H1 (cell line): Measurements from ENCODE around the gene POLA2. TPM values are rescaled to one million over a fixed set of nuclear protein-coding genes. Genes with fewer than 3 reads are reported as not detected.
"Not testable (repeated sequence)": the region's sequence is repeated elsewhere in the genome, so short reads cannot be mapped to it uniquely, and the experiment has no call there.

ENCODE experiments used
- CTCF ChIA-PET: fragments of 300-600 bp; sonication (Branson Sonifier 250); formaldehyde crosslinking; loops from one replicate; lab custom pipeline; 2021; ENCODE audit not compliant: partially characterized antibody; lab: Charles Lee
- POLR2A ChIA-PET: fragments of 300-600 bp; sonication (Branson Sonifier 250); formaldehyde crosslinking; loops from one replicate; lab custom pipeline; 2021; ENCODE audit warnings: inconsistent platforms; ENCODE audit not compliant: partially characterized antibody; lab: Charles Lee
- DNase-seq, 2 experiments: peaks; one replicate each; pipeline versions ENCODE4 v3.0.0 to v3.0.0-alpha.2; 2010 to 2022; ENCODE audit warnings: low spot score in 2 of 2, low read depth in 1 of 2, mixed read lengths in 1 of 2
- FAIRE-seq: peaks from 2 replicates; lab custom pipeline; 2011; peaks lifted over from hg19 to GRCh38; lab: Jason Lieb, UNC
- H2AFZ ChIP-seq: 2 replicates; pipeline ENCODE4 v1.8.1; 2012; ENCODE audit warnings: low read length, inconsistent platforms
- H2AK5ac ChIP-seq: 2 replicates; pipeline ENCODE4 v1.6.1; 2013; ENCODE audit warnings: low read depth, low read length
- H2BK120ac ChIP-seq: replicated peaks from 2 replicates; pipeline ENCODE3; 2013; ENCODE audit warnings: low read depth, low read length, inconsistent platforms
- H2BK12ac ChIP-seq: 2 replicates; pipeline ENCODE4 v1.6.1; 2013; ENCODE audit warnings: low read depth, low read length
- H2BK15ac ChIP-seq: 2 replicates; pipeline ENCODE4 v1.6.1; 2013; ENCODE audit warnings: low read length
- H2BK20ac ChIP-seq: 2 replicates; pipeline ENCODE4 v1.6.1; 2013; ENCODE audit warnings: low read length
- H2BK5ac ChIP-seq: 2 replicates; pipeline ENCODE4 v1.6.1; 2013; ENCODE audit warnings: low read depth, low read length
- H3K14ac ChIP-seq: 2 replicates; pipeline ENCODE4 v1.6.1; 2013; ENCODE audit warnings: inconsistent platforms; ENCODE audit not compliant: insufficient read length
- H3K18ac ChIP-seq: 2 replicates; pipeline ENCODE4 v1.6.1; 2013; ENCODE audit warnings: low read length; ENCODE audit errors: extremely low read depth
- H3K23ac ChIP-seq: 2 replicates; pipeline ENCODE4 v1.6.1; 2013; ENCODE audit warnings: inconsistent platforms; ENCODE audit not compliant: insufficient read length
- H3K23me2 ChIP-seq: 2 replicates; pipeline ENCODE4 v1.6.1; 2013; ENCODE audit warnings: low read depth, low read length
- H3K27ac ChIP-seq: 2 replicates; pipeline ENCODE4 v1.6.1; 2011; ENCODE audit warnings: low read depth, low read length, inconsistent platforms
- H3K27me3 ChIP-seq, 4 experiments: replicated peaks in 1 of 4; 1 replicate in 1 of 4; 2 replicates in 3 of 4; pipeline versions ENCODE4 v1.6.1 to v1.8.1; 2011 to 2013; ENCODE audit warnings: low read length in 3 of 4, mild to moderate bottlenecking in 3 of 4, inconsistent platforms in 2 of 4, mixed read lengths in 2 of 4, moderate library complexity in 1 of 4; ENCODE audit not compliant: control insufficient read depth in 3 of 4, insufficient read depth in 3 of 4; ENCODE audit errors: extremely low read depth in 1 of 4
- H3K36me3 ChIP-seq, 4 experiments: 2 replicates each; pipeline versions ENCODE4 v1.6.1 to v1.8.1; 2011 to 2013; ENCODE audit warnings: mild to moderate bottlenecking in 4 of 4, low read length in 3 of 4, moderate library complexity in 2 of 4, control low read depth in 1 of 4, inconsistent platforms in 1 of 4; ENCODE audit not compliant: insufficient read depth in 4 of 4, control insufficient read depth in 2 of 4
- H3K4ac ChIP-seq: replicated peaks from 2 replicates; pipeline ENCODE3; 2013; ENCODE audit warnings: low read length, low read depth, mixed read lengths, inconsistent platforms; ENCODE audit not compliant: insufficient read length
- H3K4me1 ChIP-seq, 4 experiments: replicated peaks in 1 of 4; 1 replicate in 1 of 4; 2 replicates in 3 of 4; pipeline versions ENCODE4 v1.6.1 to v1.8.1; 2011 to 2013; ENCODE audit warnings: low read length in 3 of 4, inconsistent platforms in 2 of 4, mixed read lengths in 1 of 4; ENCODE audit not compliant: insufficient read depth in 4 of 4, control insufficient read depth in 3 of 4
- H3K4me2 ChIP-seq, 2 experiments: 2 replicates each; pipeline versions ENCODE4 v1.6.1 to v1.8.1; 2011 to 2013; ENCODE audit warnings: low read depth in 2 of 2, low read length in 2 of 2, control low read depth in 1 of 2, inconsistent platforms in 1 of 2, mild to moderate bottlenecking in 1 of 2; ENCODE audit not compliant: insufficient read depth in 1 of 2
- H3K4me3 ChIP-seq, 4 experiments: fragments of 200-600, 300-600 bp in 1 of 4; sonication (generic), shearing (Covaris generic), sonication (Bioruptor Twin) in 1 of 4; 2 replicates each; pipeline versions ENCODE4 v1.5.1 to v1.8.1; 2011 to 2016; ENCODE audit warnings: low read length in 4 of 4, low read depth in 3 of 4, control low read depth in 2 of 4, inconsistent platforms in 2 of 4, mild to moderate bottlenecking in 2 of 4, mixed read lengths in 1 of 4, moderate library complexity in 1 of 4; ENCODE audit not compliant: insufficient read depth in 2 of 4; ENCODE audit errors: extremely low read depth in 1 of 4
- H3K56ac ChIP-seq: replicated peaks from 2 replicates; pipeline ENCODE3; 2013; ENCODE audit warnings: low read depth, mild to moderate bottlenecking, mixed read lengths, low read length, inconsistent platforms; ENCODE audit not compliant: insufficient read length
- H3K79me1 ChIP-seq: 2 replicates; pipeline ENCODE4 v1.6.1; 2013; ENCODE audit warnings: low read depth, low read length, control low read depth
- H3K79me2 ChIP-seq, 2 experiments: 2 replicates each; pipeline versions ENCODE4 v1.6.1 to v1.8.1; 2012 to 2013; ENCODE audit warnings: low read length in 2 of 2, mild to moderate bottlenecking in 2 of 2, inconsistent platforms in 1 of 2; ENCODE audit not compliant: insufficient read depth in 2 of 2, control insufficient read depth in 1 of 2
- H3K9ac ChIP-seq, 4 experiments: replicated peaks in 1 of 4; 1 replicate in 1 of 4; 2 replicates in 3 of 4; pipeline versions ENCODE4 v1.6.1 to v1.8.1; 2011 to 2013; ENCODE audit warnings: low read depth in 3 of 4, low read length in 3 of 4, control low read depth in 2 of 4, mild to moderate bottlenecking in 2 of 4, moderate library complexity in 2 of 4, inconsistent platforms in 1 of 4; ENCODE audit errors: extremely low read depth in 1 of 4
- H3K9me3 ChIP-seq, 2 experiments: 2 replicates each; pipeline versions ENCODE4 v1.6.1 to v1.8.1; 2012 to 2013; ENCODE audit warnings: mild to moderate bottlenecking in 2 of 2, moderate library complexity in 2 of 2, control low read depth in 1 of 2, inconsistent platforms in 1 of 2, low read depth in 1 of 2, low read length in 1 of 2, mixed read lengths in 1 of 2; ENCODE audit not compliant: insufficient read depth in 2 of 2
- H4K20me1 ChIP-seq, 2 experiments: replicated peaks in 1 of 2; 2 replicates each; pipeline versions ENCODE3 to v1.8.1; 2011 to 2013; ENCODE audit warnings: inconsistent platforms in 2 of 2, low read length in 2 of 2, mild to moderate bottlenecking in 1 of 2; ENCODE audit not compliant: insufficient read depth in 2 of 2, control insufficient read depth in 1 of 2
- H4K5ac ChIP-seq: 2 replicates; pipeline ENCODE4 v1.6.1; 2013; ENCODE audit warnings: low read length, low read depth, mixed read lengths, inconsistent platforms; ENCODE audit not compliant: insufficient read length
- H4K8ac ChIP-seq: 2 replicates; pipeline ENCODE4 v1.8.0; 2013; ENCODE audit warnings: mild to moderate bottlenecking, moderate library complexity, low read length, inconsistent platforms; ENCODE audit not compliant: insufficient read depth; ENCODE audit errors: extremely low read depth
- H4K91ac ChIP-seq: replicated peaks from 2 replicates; pipeline ENCODE3; 2013; ENCODE audit warnings: low read length, mixed read lengths, inconsistent platforms; ENCODE audit not compliant: insufficient read length
- EZH2 ChIP-seq: fragments of 200-600 bp; sonication (generic); IDR thresholded peaks from 2 replicates; pipeline ENCODE4 v1.7.1; 2012; ENCODE audit warnings: low read depth, mild to moderate bottlenecking, moderate library complexity, low read length, inconsistent platforms; ENCODE audit not compliant: severe bottlenecking
- RFX5 ChIP-seq: IDR thresholded peaks from 2 replicates; pipeline ENCODE4 v1.6.1; 2011; ENCODE audit warnings: low read depth, low read length, improper control_type of control experiment, borderline replicate concordance
- WGBS, 2 experiments: shearing (Covaris generic) in 1 of 2; methylation state at CpG; one replicate each; pipeline versions ENCODE4 v1.1.6 to v1.1.7; 2013 to 2015; ENCODE audit warnings: low lambda C conversion rate in 2 of 2, mixed read lengths in 2 of 2, inconsistent platforms in 1 of 2, low coverage in 1 of 2, missing lambda C conversion rate in 1 of 2; ENCODE audit not compliant: insufficient replicate concordance in 2 of 2, insufficient coverage in 1 of 2, insufficient read length in 1 of 2; ENCODE audit errors: extremely low coverage in 1 of 2, missing lambda C conversion rate in 1 of 2; 5-methylcytosine and 5-hydroxymethylcytosine counted together
- polyA plus RNA-seq, 7 experiments: library from polyadenylated mRNA; depleted of rRNA in 3 of 7; stranded (reverse) in 5 of 7; unstranded in 2 of 7; fragments of >200 nt in 5 of 7; fragments of 200-250 nt in 2 of 7; gene quantifications; 1 replicate in 5 of 7; 2 replicates in 1 of 7; 4 replicates in 1 of 7; pipeline versions ENCODE4 v1.2.1 to v1.2.3, GENCODE V29; 2011 to 2013; ENCODE audit warnings: missing spikeins in 2 of 7, mixed read lengths in 2 of 7
- total RNA-seq: library from RNA; stranded (reverse); fragmentation: NEBNext Ultra II Directional; extraction: Animal tissue kit (Norgen Biotek cat#: 25700); gene quantifications from 2 replicates; pipeline ENCODE4 v1.2.1, GENCODE V29; 2021

Gene POLA2
- total and polyA plus RNA-seq, 2 of the 8 experiments (the other 6 are each of a cell fraction or from before 2014, with no cell fraction given), result 31.2 to 55.9 TPM

DNA sequence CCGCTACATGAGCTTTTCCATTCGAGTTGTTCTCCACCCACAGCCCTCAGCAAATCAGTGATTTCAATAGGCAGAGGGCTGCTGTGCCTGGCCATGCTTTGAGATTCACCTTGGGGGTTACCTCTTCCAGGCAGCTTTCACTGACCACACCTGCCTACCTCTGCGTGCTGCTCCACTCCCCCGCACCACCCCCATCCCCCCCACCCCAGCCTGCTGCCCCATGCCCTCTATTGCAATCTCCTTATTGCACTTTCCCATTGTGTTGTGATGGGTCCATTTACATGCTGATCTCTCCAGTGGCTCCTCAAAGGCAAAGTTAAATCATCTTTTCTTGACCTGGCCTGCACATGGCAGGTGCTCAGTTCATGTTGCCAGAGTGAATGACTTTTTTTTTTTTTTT is 18.0 kb upstream of the POLA2 start (continued):
- TF ChIP-seq EZH2, result no peak
- no peak for TF ChIP-seq RFX5
- TF ChIP-seq, all 59 proteins: peak for 2

DNA sequence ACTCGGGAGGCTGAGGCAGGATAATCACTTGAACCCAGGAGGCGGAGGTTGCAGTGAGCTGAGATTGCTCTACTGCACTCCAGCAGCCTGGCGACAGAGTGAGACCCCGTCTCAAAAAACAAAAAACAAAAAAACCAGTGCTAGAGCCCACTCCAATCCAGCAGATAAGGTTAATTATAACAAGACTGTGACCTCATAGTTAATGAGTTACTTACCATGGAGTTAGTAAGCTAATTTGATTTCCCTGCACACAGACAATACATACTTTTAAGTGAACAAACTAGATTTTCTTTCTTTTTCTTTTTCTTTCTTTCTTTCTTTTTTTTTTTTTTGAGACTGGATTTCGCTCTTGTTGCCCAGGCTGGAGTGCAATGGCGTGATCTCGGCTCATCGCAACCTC is 16.7 kb upstream of the POLA2 start:
- not testable (repeated sequence) for H3K27me3 ChIP-seq, H4K8ac ChIP-seq, H4K91ac ChIP-seq, H3K9me3 ChIP-seq, H3K9ac ChIP-seq, H2BK15ac ChIP-seq, H2BK120ac ChIP-seq, H3K23me2 ChIP-seq, H3K27ac ChIP-seq, H3K14ac ChIP-seq, H2BK5ac ChIP-seq, H3K56ac ChIP-seq, H4K20me1 ChIP-seq, FAIRE-seq, H3K18ac ChIP-seq, H3K4me3 ChIP-seq, H4K5ac ChIP-seq, H2BK20ac ChIP-seq, H2BK12ac ChIP-seq, H2AFZ ChIP-seq, H3K79me1 ChIP-seq, H3K79me2 ChIP-seq, H3K4me2 ChIP-seq, H3K4ac ChIP-seq, H3K23ac ChIP-seq, H2AK5ac ChIP-seq, DNase-seq, H3K36me3 ChIP-seq
- ChIA-PET POLR2A (interaction anchor here (0.7 to 6.8 kb wide), 6 partner anchors 11 to 130 kb away, joined by 3 to 54 read pairs (median 18); no protein-coding TSS in a partner anchor), CTCF (interaction anchor here (0.7 to 5.7 kb wide), 7 partner anchors 8 to 134 kb away, joined by 3 to 35 read pairs (median 8); no protein-coding TSS in a partner anchor)
- peaks cover 3 to 12% (median 5%) of the 10 kb centered on the region in 4 experiments; a peak in 5 of 7 replicates for H3K4me1 ChIP-seq
- 100% methylated on average over 4 of the region's 8 CpGs; no CpG with 5 or more reads in 1 of the 2 experiments for WGBS, 2 experiments
